NCI-H2081 (cell line): ENCODE measurements around the gene ADGRD1.

Experiments
- DNase-seq, 2 experiments: peaks; one replicate each; lab custom pipeline; 2025; lab: John Stamatoyannopoulos, UW

Gene ADGRD1

GRCh38 chr12:131164096-131164872, 210.6 kb downstream of the ADGRD1 start:
- DNase-seq: no peak

- DNase-seq: no peak
Measured at GRCh38 chr12:131166717-131167116, 213.0 kb downstream of the ADGRD1 start.

- DNase-seq: no peak
Measured at GRCh38 chr12:131167334-131167733, 213.6 kb downstream of the ADGRD1 start.

DNA sequence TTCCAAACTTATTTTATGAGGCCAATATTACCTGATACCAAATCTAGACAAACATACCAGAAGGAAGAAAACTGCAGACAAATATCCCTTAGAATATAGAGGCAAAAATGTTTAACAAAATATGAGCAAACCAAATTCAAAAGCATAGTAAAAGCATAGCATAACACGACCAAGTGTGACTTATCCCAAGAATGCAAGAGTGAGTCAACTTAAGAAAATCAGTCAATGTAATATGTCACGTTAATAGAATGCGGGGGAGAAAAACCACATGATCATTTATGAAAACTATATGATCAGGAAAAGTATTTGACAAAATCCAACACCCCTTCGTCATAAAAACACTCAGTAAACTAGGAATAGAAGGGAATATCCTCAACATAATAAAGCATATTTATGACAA, 217.3 kb downstream of the ADGRD1 start:
- no peak for DNase-seq

- no peak for DNase-seq
Measured at GRCh38 chr12:131174901-131175300, 221.2 kb downstream of the ADGRD1 start.

- DNase-seq: no peak
Measured at GRCh38 chr12:131176266-131176665, 222.6 kb downstream of the ADGRD1 start.

GRCh38 chr12:131176926-131177325, 223.2 kb downstream of the ADGRD1 start:
- no peak for DNase-seq

GRCh38 chr12:131177599-131177998, 223.9 kb downstream of the ADGRD1 start:
- DNase-seq: no peak

GRCh38 chr12:131187602-131188001, 233.9 kb downstream of the ADGRD1 start:
- DNase-seq: no peak

DNA sequence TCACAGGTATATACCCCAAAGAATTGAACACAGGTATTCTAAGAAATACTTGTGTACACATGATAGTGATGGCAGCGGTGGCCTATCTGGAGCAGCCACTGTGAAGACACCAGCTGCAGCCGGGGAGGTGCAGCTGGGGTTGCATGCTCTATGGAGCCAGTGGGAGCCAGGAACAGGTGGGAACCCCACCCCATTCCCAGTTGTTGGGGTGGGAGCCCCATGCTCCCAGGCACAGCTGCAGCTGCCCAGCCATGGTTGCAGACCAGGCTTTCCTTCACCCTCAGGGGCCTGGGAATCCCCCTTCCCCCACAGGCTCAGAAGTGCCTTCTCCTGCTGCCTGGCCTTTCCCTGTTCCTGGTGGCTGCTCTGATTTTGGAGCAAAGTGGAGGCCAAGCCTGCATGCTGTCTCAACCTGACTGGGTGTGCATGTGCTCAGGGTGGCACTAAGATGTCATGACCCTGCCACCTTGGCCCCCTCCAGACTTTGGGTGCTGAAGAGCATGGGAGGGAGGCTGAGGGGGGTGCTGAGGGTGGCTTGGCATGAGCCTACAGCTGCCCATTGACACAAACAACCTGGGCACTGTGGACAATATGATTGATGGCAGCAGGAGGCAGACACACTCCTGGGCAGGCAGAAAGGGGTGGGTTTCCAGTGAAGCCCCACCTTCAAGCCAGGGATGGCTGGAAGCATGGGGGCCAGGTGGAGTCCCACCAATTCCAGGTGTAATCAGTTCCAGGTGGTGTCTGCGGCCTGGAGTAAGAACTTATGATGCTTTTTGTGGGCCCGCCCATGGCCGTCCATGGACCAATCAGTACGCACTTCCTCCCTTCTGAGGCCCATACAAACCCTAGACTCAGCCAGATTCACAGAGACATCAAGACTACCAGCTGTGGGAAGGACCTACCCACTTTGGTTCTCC, 234.7 kb downstream of the ADGRD1 start:
- no peak for DNase-seq

- DNase-seq: no peak
Measured at GRCh38 chr12:131189781-131190180, 236.1 kb downstream of the ADGRD1 start.

- DNase-seq: no peak
Measured at GRCh38 chr12:131190965-131191364, 237.3 kb downstream of the ADGRD1 start.
